Globus pallidus (tissue), 1 donor: ENCODE measurements around the gene SNRNP25.

Experiments used
- DNase-seq: peaks from one replicate; pipeline ENCODE4 v3.0.0-alpha.2; 2015; ENCODE audit warnings: low spot score

Gene SNRNP25

DNA sequence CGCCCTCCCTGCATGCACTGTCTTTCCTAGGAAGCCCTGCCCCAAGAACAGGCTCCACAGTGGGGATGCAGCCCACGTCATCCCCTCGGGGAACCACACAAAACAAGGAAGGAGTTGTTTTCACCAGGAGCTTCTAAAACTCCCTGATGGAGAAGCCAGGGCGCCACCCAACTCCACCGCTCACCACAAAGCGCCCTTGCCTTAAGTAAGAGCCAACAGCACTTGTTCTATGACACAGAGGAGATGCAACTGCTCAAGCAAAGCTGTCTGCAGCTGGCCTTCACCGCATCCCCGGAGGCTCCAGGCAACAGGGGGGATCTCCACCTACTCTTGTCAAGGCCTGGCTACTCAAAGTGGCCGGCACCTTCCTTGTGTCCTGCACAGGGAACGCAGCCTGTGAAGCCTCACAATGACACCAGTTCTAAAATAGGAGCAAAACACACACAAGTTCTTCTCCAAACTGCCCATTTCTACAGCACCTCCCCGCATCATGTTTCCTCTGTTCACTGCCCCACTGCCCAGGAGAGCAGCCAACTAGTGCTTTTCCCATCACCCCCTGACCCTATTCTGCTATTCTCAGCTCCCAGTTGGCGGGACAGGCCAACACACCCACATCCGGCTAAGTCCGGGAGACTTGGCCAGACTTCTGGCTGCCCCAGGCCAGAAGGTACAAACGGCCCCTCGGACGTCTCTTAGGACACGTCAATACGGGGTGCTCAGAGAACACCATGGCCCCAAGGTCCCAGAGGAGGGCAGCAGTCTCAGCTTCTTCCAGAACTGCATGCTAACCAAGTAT is 48.6 kb downstream of the SNRNP25 start:
- DNase-seq: peak; percentile 63

DNA sequence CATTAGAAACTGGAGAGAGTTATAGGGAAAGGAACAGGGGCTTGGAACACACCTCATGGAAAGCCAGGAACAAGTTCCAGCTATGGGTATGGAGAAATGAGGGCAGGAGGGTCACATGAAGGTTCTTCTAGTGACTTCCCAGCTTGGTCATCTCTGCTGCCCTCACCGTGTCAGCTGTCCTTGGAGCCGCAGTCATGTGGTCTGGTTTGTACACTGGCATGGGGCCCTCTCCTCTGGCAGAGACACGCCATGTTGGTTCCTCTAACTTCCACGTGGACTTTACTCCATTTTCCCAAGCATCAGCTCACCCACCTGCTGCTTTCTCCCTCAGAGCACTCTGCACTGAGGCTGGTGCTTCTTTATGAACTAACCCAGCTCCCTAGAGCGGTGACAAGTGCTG is 50.7 kb downstream of the SNRNP25 start:
- no peak for DNase-seq

DNA sequence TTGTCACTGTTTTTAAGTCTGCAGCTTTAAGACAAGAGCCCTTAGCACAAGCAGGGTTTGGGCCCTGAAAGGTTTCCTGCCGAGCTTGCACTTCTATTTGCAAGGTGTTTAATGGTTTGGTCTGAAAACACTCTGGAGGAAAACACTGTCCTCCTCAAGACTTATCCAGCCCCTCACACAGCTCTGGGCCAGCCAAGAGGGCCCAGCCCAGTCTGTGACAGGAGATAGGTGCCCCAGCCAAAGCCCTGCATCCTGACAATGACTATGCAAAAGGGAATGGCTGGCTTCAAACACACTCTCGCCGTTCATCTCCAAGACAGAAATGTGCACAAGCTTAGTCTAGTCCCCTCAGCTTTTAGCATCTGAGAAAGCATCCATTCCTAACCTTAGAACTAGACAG is 51.3 kb downstream of the SNRNP25 start:
- DNase-seq: no peak

DNA sequence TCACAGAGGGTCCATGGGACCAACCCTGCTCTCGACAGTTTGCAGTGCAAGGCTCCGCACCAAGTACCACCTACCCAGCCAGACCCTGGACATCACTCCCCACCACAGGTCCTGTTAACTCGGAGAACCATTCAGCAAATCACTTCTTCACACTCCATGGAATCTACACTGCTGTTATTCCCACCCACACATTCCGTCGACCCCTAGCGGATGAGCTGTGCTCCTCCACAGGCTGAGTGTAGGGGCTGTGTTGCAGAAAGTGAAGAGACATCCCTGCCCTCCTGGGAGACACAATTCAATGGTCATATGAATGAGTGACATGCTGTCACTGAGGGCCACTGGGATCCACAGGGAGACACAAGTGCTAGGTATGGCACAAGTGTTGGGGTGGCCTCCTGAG is 51.9 kb downstream of the SNRNP25 start:
- no peak for DNase-seq

DNA sequence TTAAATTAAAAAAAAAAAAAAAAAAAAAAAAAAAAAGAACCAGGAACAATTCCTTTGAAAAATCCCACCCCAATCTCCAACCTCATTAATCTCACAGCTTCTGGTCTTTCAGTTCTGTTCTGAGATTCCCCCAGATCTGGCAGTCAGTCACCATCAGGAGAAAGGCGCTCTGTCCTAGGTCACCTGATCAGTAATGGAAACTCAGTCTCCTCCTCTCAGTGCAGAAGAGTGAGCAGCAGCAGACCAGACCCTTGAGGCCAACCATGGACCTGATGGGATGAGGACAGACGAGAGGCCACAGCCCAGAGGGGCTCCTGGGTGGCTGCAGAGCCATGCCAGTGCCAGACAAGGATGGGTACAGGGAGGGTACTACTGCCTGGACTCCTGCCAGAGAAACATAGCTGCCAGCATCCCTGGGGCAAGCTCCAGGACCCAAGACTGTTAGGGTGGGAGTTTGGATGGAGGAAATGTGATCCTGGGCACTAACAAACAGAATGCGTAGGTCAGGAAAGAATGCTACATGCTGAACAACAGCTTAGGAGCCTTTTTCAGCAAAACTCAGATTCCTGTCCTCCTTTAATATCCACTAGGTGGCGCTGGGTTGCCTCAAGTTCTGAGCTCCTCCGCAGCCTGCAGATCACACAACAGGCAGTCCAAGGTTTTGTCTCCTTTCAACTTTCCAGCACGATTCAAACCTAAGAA is 53.1 kb downstream of the SNRNP25 start:
- peak; percentile 84 for DNase-seq
